Mucosa of descending colon (tissue), 3 donors: ENCODE measurements around the gene UHMK1. TPM values are rescaled to one million over a fixed set of nuclear protein-coding genes. Genes with fewer than 3 reads are reported as not detected.

Source experiments
- ATAC-seq: fragments of 200-7000 bp; cut with Tn5 transposase; one replicate; pipeline ENCODE4 v1.9.1; 2020; ENCODE audit warnings: mild to moderate bottlenecking, moderate library complexity
- DNase-seq, 3 donors: peaks; one replicate each; pipeline ENCODE4 v3.0.0-alpha.2; 2020
- H3K36me3 ChIP-seq: fragments of 200-600 bp; one replicate; pipeline ENCODE4 v1.8.0; 2021; ENCODE audit warnings: low read depth, mild to moderate bottlenecking
- H3K4me1 ChIP-seq: fragments of 200-600 bp; one replicate; pipeline ENCODE4 v1.8.0; 2021; ENCODE audit warnings: low read depth, mild to moderate bottlenecking
- H3K4me3 ChIP-seq: fragments of 200-600 bp; one replicate; pipeline ENCODE4 v1.8.0; 2021; ENCODE audit warnings: mild to moderate bottlenecking
- H3K9me3 ChIP-seq: fragments of 200-600 bp; one replicate; pipeline ENCODE4 v1.8.0; 2021; ENCODE audit warnings: mild to moderate bottlenecking
- intact Hi-C, 2 donors: fragments of 100-400 bp; cut with DNase I in 1 of 2; cut with micrococcal nuclease in 1 of 2; formaldehyde crosslinking; loops; one replicate each; pipeline versions ENCODE4 v1.11.0 to v1.11.1; 2022; cut with DNase I, micrococcal nuclease
- total RNA-seq, 3 donors: library from RNA; stranded (reverse); fragmentation: NEBNext Ultra II Directional in 2 of 3; extraction: Animal tissue kit (Norgen Biotek cat#: 25700) in 2 of 3; gene quantifications; one replicate each; pipeline versions ENCODE4 v1.2.1 to v1.2.4, GENCODE V29; 2021 to 2023
- TF ChIP-seq, protein P1 (sequence below): fragments of 200-600 bp; IDR thresholded peaks from one replicate; pipeline ENCODE4 v1.8.0; 2022; ENCODE audit warnings: antibody characterized with exemption, mild to moderate bottlenecking
- donor health status: DM: no; HTN: no; CAD: no; lungs with moderate emphysema.
- donor health status: DM: no; HTN: no; CAD: no.
- donor health status: DM: no; HTN: yes; CAD: no.

Gene UHMK1
- total RNA-seq, 3 donors from 2014 or later: 40.2 to 50.2 (median 45.8) TPM

DNA sequence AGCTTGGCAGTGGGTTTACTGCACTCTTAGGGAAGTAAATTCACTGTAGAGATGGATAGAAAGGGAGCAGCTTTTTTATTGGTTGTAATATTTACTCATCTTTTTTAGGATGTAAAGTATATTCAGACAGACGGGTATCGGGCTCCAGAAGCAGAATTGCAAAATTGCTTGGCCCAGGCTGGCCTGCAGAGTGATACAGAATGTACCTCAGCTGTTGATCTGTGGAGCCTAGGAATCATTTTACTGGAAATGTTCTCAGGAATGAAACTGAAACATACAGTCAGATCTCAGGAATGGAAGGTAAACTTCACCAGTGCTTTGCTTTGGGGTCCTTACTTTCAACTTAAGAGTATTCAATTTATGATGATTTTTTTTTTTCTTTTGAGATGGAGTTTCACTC is 3.2 kb downstream of the UHMK1 start:
- H3K4me1 ChIP-seq: peaks cover 7% of the 10 kb centered on the region
- no peaks in the 10 kb centered on the region for H3K9me3 ChIP-seq
- TF ChIP-seq, protein P1, sequence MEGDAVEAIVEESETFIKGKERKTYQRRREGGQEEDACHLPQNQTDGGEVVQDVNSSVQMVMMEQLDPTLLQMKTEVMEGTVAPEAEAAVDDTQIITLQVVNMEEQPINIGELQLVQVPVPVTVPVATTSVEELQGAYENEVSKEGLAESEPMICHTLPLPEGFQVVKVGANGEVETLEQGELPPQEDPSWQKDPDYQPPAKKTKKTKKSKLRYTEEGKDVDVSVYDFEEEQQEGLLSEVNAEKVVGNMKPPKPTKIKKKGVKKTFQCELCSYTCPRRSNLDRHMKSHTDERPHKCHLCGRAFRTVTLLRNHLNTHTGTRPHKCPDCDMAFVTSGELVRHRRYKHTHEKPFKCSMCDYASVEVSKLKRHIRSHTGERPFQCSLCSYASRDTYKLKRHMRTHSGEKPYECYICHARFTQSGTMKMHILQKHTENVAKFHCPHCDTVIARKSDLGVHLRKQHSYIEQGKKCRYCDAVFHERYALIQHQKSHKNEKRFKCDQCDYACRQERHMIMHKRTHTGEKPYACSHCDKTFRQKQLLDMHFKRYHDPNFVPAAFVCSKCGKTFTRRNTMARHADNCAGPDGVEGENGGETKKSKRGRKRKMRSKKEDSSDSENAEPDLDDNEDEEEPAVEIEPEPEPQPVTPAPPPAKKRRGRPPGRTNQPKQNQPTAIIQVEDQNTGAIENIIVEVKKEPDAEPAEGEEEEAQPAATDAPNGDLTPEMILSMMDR: no peak
- peaks cover 8% of the 10 kb centered on the region for H3K36me3 ChIP-seq
- no peak overlapping the region for H3K4me3 ChIP-seq
- DNase-seq (no peak), ATAC-seq (no peak)
- intact Hi-C loops: no loop called here

GRCh38 chr1:162502077-162502476 is 4.5 kb downstream of the UHMK1 start:
- no peak for ATAC-seq
- DNase-seq: no peak
- no peak overlapping the region for H3K4me3 ChIP-seq
- H3K4me1 ChIP-seq: peaks cover 7% of the 10 kb centered on the region
- TF ChIP-seq, protein P1: no peak
- intact Hi-C loops: no loop called here
- no peaks in the 10 kb centered on the region for H3K9me3 ChIP-seq
- peaks cover 8% of the 10 kb centered on the region for H3K36me3 ChIP-seq

- H3K9me3 ChIP-seq: no peaks in the 10 kb centered on the region
- H3K4me1 ChIP-seq: peaks cover 7% of the 10 kb centered on the region
- DNase-seq (no peak), ATAC-seq (no peak)
- TF ChIP-seq, protein P1: no peak
- no peak overlapping the region for H3K4me3 ChIP-seq
- peaks cover 8% of the 10 kb centered on the region for H3K36me3 ChIP-seq
- intact Hi-C loops: no loop called here
These were observed 5.3 kb downstream of the UHMK1 start for GRCh38 chr1:162502928-162503327.

DNA sequence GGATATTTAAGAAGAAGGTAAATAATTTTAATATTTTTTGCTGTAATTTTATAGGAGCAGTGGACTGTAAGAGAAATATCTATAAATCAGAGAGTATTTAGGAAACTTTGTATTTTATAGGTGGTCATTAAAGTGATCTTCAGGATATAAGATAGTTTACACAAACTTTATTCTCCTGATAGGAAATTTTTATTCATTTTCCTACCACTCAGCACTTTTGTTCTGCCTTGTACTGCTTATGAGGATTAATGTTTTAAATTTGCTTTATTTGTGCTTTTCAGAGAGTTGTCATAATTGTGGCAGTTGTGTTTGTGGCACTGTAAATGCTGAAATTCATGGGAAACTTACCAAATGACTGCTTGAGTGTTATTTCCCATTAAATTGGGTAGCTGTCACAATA is 29.7 kb downstream of the UHMK1 start:
- ATAC-seq: no peak
- no peaks in the 10 kb centered on the region for H3K36me3 ChIP-seq
- H3K4me3 ChIP-seq: no peak overlapping the region
- intact Hi-C loops: no loop called here
- no peaks in the 10 kb centered on the region for H3K9me3 ChIP-seq
- TF ChIP-seq, protein P1: no peak
- DNase-seq: no peak
- peaks cover 5% of the 10 kb centered on the region for H3K4me1 ChIP-seq

- DNase-seq (peak in 1 of 3 donors; percentile 29), ATAC-seq (peak; percentile 56)
- Histone ChIP-seq H3K36me3 (no peaks in the 10 kb centered on the region), H3K4me3 (no peak overlapping the region), H3K9me3 (no peaks in the 10 kb centered on the region), H3K4me1 (peaks cover 5% of the 10 kb centered on the region)
- TF ChIP-seq, protein P1: no peak
- intact Hi-C loops: no loop called here
These were observed 32.8 kb downstream of the UHMK1 start for GRCh38 chr1:162530307-162530987.

DNA sequence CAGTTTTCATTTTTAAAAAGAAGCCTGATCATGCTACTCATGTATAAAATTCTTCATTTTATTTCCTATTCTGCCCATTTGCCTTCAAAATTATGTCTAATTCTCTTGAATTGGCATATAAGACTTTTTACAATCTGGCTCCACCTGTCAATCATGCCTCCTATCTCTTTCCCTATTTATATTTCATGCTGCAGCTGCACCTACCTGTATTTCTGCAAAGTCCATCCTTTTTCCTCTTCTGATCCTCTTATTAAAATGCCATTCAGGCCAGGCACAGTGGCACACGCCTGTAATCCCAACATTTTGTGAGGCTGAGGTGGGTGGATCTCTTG is 33.3 kb downstream of the UHMK1 start:
- H3K9me3 ChIP-seq: no peaks in the 10 kb centered on the region
- H3K4me3 ChIP-seq: no peak overlapping the region
- ATAC-seq (no peak), DNase-seq (no peak)
- H3K36me3 ChIP-seq: no peaks in the 10 kb centered on the region
- TF ChIP-seq, protein P1: no peak
- intact Hi-C loops: no loop called here
- peaks cover 5% of the 10 kb centered on the region for H3K4me1 ChIP-seq
